Adipose tissue (tissue), 3 donors: ENCODE data around the gene OR8S1. TPM values are rescaled to one million over a fixed set of nuclear protein-coding genes. Genes with fewer than 3 reads are reported as not detected.
"Not testable (repeated sequence)": the region's sequence is repeated elsewhere in the genome, so short reads cannot be mapped to it uniquely, and the experiment has no call there.

ENCODE experiments used
- H3K27ac ChIP-seq: one replicate; pipeline ENCODE4 v1.5.1; 2013; ENCODE audit warnings: low read depth, low read length
- WGBS, 3 donors: extraction: QIAGEN DNeasy Blood & Tissue Kit; methylation state at CpG; one replicate each; pipeline ENCODE4 v1.1.7; 2013; 5-methylcytosine and 5-hydroxymethylcytosine counted together
- polyA plus RNA-seq, 3 donors: library from polyadenylated mRNA; stranded (reverse); fragments of 200-250 nt; gene quantifications; one replicate each; pipeline ENCODE4 v1.2.3, GENCODE V29; 2013
- donor health status: healthy with polysubstance abuse.
- donor health status: Bipolar disorder and iron deficiency.
- donor health status: healthy.

Gene OR8S1
- polyA plus RNA-seq, 3 donors: not detected

GRCh38 chr12:48547012-48547411 is 21.6 kb downstream of the OR8S1 start:
- not testable (repeated sequence) for H3K27ac ChIP-seq
- 97 to 100% (median 97%) methylated on average over 1 to 2 of the region's 3 CpGs for WGBS, 3 donors

- H3K27ac ChIP-seq: not testable (repeated sequence)
- 88 to 94% (median 89%) methylated on average over 12 to 13 of the region's 13 CpGs for WGBS, 3 donors
These were observed 26.2 kb downstream of the OR8S1 start for GRCh38 chr12:48551636-48552035.

GRCh38 chr12:48553666-48554343 is 28.4 kb downstream of the OR8S1 start:
- H3K27ac ChIP-seq: not testable (repeated sequence)
- 57 to 77% (median 70%) methylated on average over 11 of the region's 11 CpGs for WGBS, 3 donors

- H3K27ac ChIP-seq: no peak overlapping the region
- WGBS, 3 donors: 61 to 81% (median 81%) methylated on average over 6 of the region's 6 CpGs
These were observed 31.2 kb downstream of the OR8S1 start for GRCh38 chr12:48556631-48557030.

- H3K27ac ChIP-seq: no peak overlapping the region
- 73 to 94% (median 90%) methylated on average over 4 of the region's 4 CpGs for WGBS, 3 donors
These were observed 32.5 kb downstream of the OR8S1 start for GRCh38 chr12:48557919-48558318.

GRCh38 chr12:48567731-48568130 is 42.3 kb downstream of the OR8S1 start:
- 75 to 91% (median 86%) methylated on average over 4 of the region's 4 CpGs for WGBS, 3 donors

GRCh38 chr12:48569946-48570345 is 44.5 kb downstream of the OR8S1 start, which contains the start of gene LALBA:
TSS of gene LALBA (minus strand) at chr12:48570046. CDS start at chr12:48570020, 26 bp downstream.
- 50 to 91% (median 68%) methylated on average over 1 of the region's 1 CpG for WGBS, 3 donors

More at GRCh38 chr12:48567731-48568130, 42.3 kb downstream of the OR8S1 start:
- no peak overlapping the region for H3K27ac ChIP-seq

GRCh38 chr12:48572326-48572725 is 46.9 kb downstream of the OR8S1 start:
- no peak overlapping the region for H3K27ac ChIP-seq

More at GRCh38 chr12:48569946-48570345, 44.5 kb downstream of the OR8S1 start, which contains the start of gene LALBA:
- H3K27ac ChIP-seq: no peak within 1 kb of the TSS

More at GRCh38 chr12:48572326-48572725, 46.9 kb downstream of the OR8S1 start:
- 18 to 45% (median 24%) methylated on average over 5 of the region's 5 CpGs for WGBS, 3 donors

Other genes with a start within 250 kb of the OR8S1 start
- 1 to 10 TPM; 6.8 to 9.9 (median 8.1) TPM for gene ZNF641, start 174.7 kb upstream of the OR8S1 start, polyA plus RNA-seq
- gene ANP32D, start 53.1 kb upstream of the OR8S1 start, polyA plus RNA-seq: not detected
- under 1 TPM in 1 of 3 donors, not detected in 2; 0.15 TPM for gene C12orf54, start 43.1 kb upstream of the OR8S1 start, polyA plus RNA-seq
- gene LALBA, start 44.4 kb downstream of the OR8S1 start, polyA plus RNA-seq: not detected
- 10 to 100 TPM; 14.5 to 20.6 (median 15.0) TPM for gene KANSL2, start 156.6 kb downstream of the OR8S1 start, polyA plus RNA-seq
- 1 to 10 TPM; 4.6 to 8.0 (median 5.4) TPM for gene CCNT1, start 191.1 kb downstream of the OR8S1 start, polyA plus RNA-seq